Tibial nerve (tissue), 4 donors: ENCODE results near the gene JUND. TPM values are rescaled to one million over a fixed set of nuclear protein-coding genes. Genes with fewer than 3 reads are reported as not detected.

ENCODE experiments used
- DNase-seq, 2 donors: peaks; one replicate each; pipeline ENCODE4 v3.0.0-alpha.2; 2019; ENCODE audit warnings: low spot score in 2 of 2
- H3K27ac ChIP-seq, 4 donors: fragments of 200-600 bp; sonication (generic) in 3 of 4; one replicate each; pipeline ENCODE4 v1.5.1; 2017 to 2019; ENCODE audit warnings: mild to moderate bottlenecking in 1 of 4
- H3K27me3 ChIP-seq, 2 donors: fragments of 200-600 bp; sonication (generic) in 1 of 2; one replicate each; pipeline versions ENCODE4 v1.5.1 to v1.6.0; 2017 to 2019
- H3K36me3 ChIP-seq, 3 donors: fragments of 200-600 bp; sonication (generic); one replicate each; pipeline ENCODE4 v1.5.1; 2018 to 2019
- H3K4me1 ChIP-seq, 4 donors: fragments of 200-600 bp; sonication (generic) in 3 of 4; one replicate each; pipeline ENCODE4 v1.5.1; 2017 to 2019
- H3K4me3 ChIP-seq, 4 donors: fragments of 200-600 bp; sonication (generic) in 3 of 4; one replicate each; pipeline ENCODE4 v1.5.1; 2017 to 2019; ENCODE audit warnings: mild to moderate bottlenecking in 1 of 4, moderate library complexity in 1 of 4
- H3K9me3 ChIP-seq, 4 donors: fragments of 200-600 bp; sonication (generic) in 3 of 4; one replicate each; pipeline ENCODE4 v1.5.1; 2017 to 2019
- CTCF ChIP-seq, 5 experiments: fragments of 200-600 bp in 3 of 5; fragments of 450-650 bp in 2 of 5; sonication (generic) in 3 of 5; IDR thresholded peaks; one replicate each; pipeline ENCODE4 v1.5.1; 2016 to 2019; ENCODE audit warnings: antibody characterized with exemption in 5 of 5, mild to moderate bottlenecking in 3 of 5, moderate library complexity in 2 of 5
- EP300 ChIP-seq, 2 donors: sonication (generic); formaldehyde crosslinking; IDR thresholded peaks; one replicate each; pipeline ENCODE4 v1.6.1; 2017; ENCODE audit warnings: antibody characterized with exemption in 2 of 2, mild to moderate bottlenecking in 1 of 2
- POLR2A ChIP-seq, 2 donors: fragments of 450-650 bp; IDR thresholded peaks; one replicate each; pipeline ENCODE4 v1.6.1; 2017; ENCODE audit warnings: antibody characterized with exemption in 2 of 2, mild to moderate bottlenecking in 2 of 2, moderate library complexity in 2 of 2
- WGBS, 2 donors: methylation state at CpG; one replicate each; pipeline ENCODE4 v1.1.5; 2018; 5-methylcytosine and 5-hydroxymethylcytosine counted together
- total RNA-seq, 4 donors: library from RNA; depleted of rRNA; stranded (reverse); fragments of >200 nt; gene quantifications; one replicate each; pipeline ENCODE4 v1.1.0, GENCODE V29; 2016

The JUND gene
- total RNA-seq, 4 donors from 2014 or later: 309 to 553 (median 486) TPM

- DNase-seq: no peak
- peaks cover 0 to 5% (median 0%) of the 10 kb centered on the region in 4 donors for H3K4me1 ChIP-seq
- no peaks in the 10 kb centered on the region for H3K9me3 ChIP-seq
- no peaks in the 10 kb centered on the region for H3K27me3 ChIP-seq
- no peak for TF ChIP-seq POLR2A (IDR thresholded peaks at IDR 0.05)
- no peak for TF ChIP-seq CTCF (IDR thresholded peaks at IDR 0.05)
- TF ChIP-seq EP300 (IDR thresholded peaks at IDR 0.05): no peak
- H3K36me3 ChIP-seq: peaks cover 3 to 81% (median 27%) of the 10 kb centered on the region in 3 donors
- H3K27ac ChIP-seq: no peak overlapping the region
- WGBS, 2 donors: 89 to 95% methylated on average over 15 to 19 of the region's 23 CpGs
- no peak overlapping the region for H3K4me3 ChIP-seq
Measured at GRCh38 chr19:18264971-18265540, 16.4 kb downstream of the JUND start.

DNA sequence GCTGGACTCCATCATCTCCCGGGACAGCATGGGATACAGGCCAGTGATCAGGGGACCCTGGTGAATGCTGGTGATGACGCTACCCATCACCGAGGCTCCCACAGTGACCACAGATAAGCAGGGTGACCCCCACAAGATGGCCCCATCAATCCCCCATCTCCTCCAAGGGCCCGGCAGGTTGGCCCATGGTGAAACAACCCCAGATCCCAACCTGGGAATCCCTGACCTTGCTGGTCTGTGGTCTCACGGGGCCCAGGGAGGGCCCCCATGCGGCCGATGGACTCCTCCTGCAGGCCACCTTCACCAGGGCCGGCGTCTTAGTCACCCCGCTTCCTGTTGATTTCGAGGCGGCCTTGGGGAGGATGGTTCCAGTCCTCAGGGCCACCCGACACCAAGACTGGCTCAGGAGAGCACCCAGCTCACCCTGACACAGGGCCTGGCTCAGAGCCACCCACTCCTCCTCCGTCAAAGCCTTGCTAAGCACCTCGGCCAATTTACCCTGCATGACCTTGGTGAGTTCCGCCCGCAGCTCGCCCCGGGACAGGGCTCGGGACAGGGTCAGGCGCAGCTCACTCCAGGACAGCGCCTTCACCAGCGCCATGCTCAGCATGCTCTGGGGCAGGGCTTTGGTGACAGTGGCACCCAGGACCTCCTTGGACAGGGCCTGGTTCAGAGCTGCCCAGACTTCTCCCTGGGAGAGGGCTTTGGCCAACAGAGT is 17.1 kb downstream of the JUND start:
- Histone ChIP-seq H3K4me1 (peaks cover 0 to 8% (median 0%) of the 10 kb centered on the region in 4 donors), H3K27ac (no peak overlapping the region), H3K4me3 (no peak overlapping the region), H3K27me3 (no peaks in the 10 kb centered on the region), H3K36me3 (peaks cover 3 to 87% (median 27%) of the 10 kb centered on the region in 3 donors), H3K9me3 (no peaks in the 10 kb centered on the region)
- no peak for DNase-seq
- 83 to 91% methylated on average over 16 to 21 of the region's 23 CpGs for WGBS, 2 donors
- TF ChIP-seq EP300 (IDR thresholded peaks at IDR 0.05) (no peak), CTCF (IDR thresholded peaks at IDR 0.05) (no peak), POLR2A (IDR thresholded peaks at IDR 0.05) (no peak)

DNA sequence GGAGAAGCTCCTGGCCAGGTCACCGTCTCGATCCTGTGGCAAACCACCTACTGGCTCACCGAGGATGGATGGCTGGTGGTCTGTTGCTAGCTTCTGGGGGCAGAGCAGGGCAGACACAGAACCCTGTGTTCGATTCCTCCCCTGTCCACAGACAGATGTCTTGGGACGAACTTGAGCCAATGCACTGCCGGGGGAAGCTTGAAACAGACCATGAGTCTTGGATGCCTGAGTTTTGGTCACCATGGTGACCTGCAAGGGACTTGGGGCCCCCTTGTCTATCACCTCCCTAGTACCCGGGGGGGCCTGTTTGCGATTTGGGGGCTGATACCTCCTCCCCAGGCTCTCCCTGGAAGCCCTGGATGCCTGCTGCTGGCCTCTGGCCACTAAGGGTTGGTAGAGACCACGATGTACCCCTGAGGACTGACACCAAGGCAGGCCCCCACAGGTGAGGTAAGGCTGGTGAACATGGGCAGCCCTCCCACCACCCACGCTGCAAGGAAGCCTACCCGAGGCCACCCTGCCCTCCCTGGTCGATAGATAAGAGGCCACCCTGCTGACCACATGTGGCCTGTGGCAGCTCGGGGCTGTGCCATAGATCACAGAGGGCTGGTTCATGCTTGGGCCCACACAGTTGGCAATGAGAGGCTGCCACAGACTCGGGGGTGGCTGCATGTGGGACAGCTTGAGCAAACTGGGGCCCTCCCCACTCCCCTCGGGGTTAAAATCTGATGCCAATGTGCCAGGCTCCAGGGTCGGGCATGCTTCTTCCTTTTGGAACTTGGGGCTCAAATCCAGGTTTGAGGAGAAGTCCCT is 17.9 kb downstream of the JUND start:
- H3K27ac ChIP-seq: no peak overlapping the region
- peaks cover 0 to 12% (median 0%) of the 10 kb centered on the region in 4 donors for H3K4me1 ChIP-seq
- no peaks in the 10 kb centered on the region for H3K9me3 ChIP-seq
- no peak for DNase-seq
- H3K36me3 ChIP-seq: peaks cover 3 to 88% (median 21%) of the 10 kb centered on the region in 3 donors
- WGBS, 2 donors: 84 to 88% methylated on average over 10 to 15 of the region's 16 CpGs
- no peak for TF ChIP-seq EP300 (IDR thresholded peaks at IDR 0.05)
- TF ChIP-seq CTCF (IDR thresholded peaks at IDR 0.05): no peak
- no peak for TF ChIP-seq POLR2A (IDR thresholded peaks at IDR 0.05)
- no peak overlapping the region for H3K4me3 ChIP-seq
- H3K27me3 ChIP-seq: no peaks in the 10 kb centered on the region

DNA sequence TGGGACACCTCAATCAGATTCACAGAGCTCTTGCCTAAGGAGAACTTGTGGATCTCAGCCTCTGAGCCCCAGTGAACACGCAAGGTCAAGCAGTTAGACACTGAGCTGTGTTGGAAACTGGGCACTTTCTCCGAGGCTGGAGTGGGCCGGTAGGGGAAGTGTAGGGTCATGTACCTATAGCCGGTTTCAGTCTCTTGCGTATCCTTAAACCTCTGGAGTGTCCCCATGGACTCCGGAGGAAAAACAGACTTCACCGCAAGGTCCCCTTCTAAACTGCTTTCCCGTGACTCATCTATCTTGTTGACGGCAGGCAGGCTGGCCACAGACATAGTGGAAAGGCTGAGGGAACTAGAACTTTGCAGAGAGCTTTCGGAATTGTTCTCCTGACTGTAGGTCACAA is 18.5 kb downstream of the JUND start:
- no peak for TF ChIP-seq POLR2A (IDR thresholded peaks at IDR 0.05)
- no peak for TF ChIP-seq EP300 (IDR thresholded peaks at IDR 0.05)
- no peak for TF ChIP-seq CTCF (IDR thresholded peaks at IDR 0.05)
- Histone ChIP-seq H3K4me1 (peaks cover 0 to 12% (median 0%) of the 10 kb centered on the region in 4 donors), H3K27me3 (no peaks in the 10 kb centered on the region), H3K36me3 (peaks cover 3 to 88% (median 16%) of the 10 kb centered on the region in 3 donors), H3K9me3 (no peaks in the 10 kb centered on the region), H3K4me3 (no peak overlapping the region), H3K27ac (no peak overlapping the region)
- WGBS, 2 donors: 83 to 93% methylated on average over 10 of the region's 10 CpGs
- no peak for DNase-seq
